Activated CD8-positive, alpha-beta memory T cell treated with anti-CD3 and anti-CD28 coated beads for 48 hours (primary cell): Measurements from ENCODE around the gene MAGEB3.

Experiments used
- DNase-seq, 3 experiments: peaks; one replicate each; pipeline ENCODE4 v3.0.0-alpha.2; 2020; ENCODE audit warnings: low read depth in 2 of 3, low spot score in 2 of 3

MAGEB3 gene

DNA sequence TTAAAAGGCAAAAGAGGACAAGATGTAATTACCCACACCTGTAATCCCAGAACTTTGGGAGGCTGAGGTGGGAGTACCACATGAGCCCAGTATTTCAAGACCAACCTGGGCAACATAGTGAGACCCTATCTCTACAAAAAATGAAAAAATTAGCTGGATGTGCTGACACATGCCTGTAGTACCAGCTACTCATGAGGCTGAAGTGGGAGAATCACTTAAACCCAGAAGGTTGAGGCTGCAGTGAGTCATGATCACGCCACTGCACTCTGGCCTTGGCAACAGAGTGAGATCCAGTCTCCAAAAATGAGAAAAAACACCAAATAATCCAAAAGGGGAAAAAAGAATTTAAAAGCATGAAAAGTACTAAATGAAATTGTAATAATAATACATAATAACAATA is 47.9 kb downstream of the MAGEB3 start:
- DNase-seq: no peak

DNA sequence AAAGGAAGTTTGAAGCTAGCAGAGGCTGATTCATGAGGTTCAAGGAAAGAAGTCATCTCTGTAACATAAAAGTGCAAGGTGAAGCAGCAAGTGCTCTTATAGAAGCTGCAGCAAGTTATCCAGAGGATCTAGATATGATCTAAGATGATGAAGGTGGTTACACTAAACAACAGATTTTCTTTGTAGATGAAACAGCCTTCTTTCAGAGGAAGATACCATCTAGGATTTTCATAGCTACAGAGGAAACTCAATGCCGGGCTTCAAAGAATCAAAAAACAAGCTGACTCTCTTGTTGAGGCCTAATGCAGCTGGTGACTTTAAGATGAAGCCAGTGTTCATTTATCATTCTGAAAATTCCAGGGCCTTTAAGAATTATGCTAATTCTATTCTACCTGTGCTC is 50.0 kb downstream of the MAGEB3 start:
- DNase-seq: no peak

DNA sequence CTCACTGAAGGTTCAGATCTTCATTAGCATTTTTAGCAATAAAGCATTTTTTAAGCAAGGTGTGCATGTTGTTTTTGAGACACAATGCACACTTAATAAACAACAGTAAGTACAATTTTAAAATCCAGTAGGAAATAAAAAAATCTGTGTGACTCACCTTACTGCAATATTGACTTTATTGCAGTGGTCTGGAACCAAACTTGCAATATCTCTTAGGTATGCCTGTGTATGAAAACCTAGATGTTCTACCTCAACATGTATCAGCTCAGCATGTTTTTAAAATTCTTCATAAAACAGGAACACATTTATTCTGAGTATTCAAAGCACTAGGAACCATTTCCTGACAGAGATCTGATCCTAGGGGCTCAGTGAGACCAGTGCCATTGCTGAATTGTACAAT is 52.1 kb downstream of the MAGEB3 start:
- no peak for DNase-seq

DNA sequence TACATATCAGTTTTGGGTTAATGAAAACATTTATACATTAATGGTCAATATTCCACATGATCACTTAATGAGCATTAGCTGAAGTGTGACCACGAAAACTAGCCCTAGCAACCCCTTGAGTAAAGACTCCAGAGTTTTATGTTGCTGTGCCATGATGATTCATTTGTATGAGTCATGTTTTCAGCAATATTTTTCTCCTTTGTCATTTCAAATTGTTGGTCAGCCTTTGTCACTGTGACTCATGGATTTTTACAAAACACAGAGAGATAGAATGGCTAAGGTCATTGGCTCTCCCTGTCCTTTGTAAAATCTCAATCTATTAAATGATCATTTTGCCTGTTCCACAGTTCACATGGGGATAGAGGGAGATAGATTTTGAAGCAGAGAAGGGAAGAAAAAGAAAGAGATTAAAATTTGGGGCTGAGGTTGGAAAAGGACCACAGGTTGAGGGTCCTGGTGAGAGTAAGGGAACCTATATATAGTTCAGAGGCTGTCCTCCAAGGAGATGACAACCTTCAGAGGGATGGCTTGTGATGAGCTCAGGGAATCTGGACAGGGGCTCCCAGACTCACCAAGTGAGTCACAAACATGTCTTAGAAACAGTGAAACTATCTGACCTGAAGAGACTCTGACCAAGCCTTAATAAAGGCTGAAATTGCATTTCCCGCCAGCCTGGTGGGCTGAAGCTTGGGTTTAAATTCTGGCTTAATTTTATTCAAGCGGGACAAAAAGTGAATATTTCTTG is 53.2 kb downstream of the MAGEB3 start:
- DNase-seq: no peak
